Astrocyte of the spinal cord (primary cell): ENCODE results near the gene ATP8A1.

Source experiments
- DNase-seq: peaks from one replicate; pipeline ENCODE4 v3.0.0; 2011; ENCODE audit warnings: low read depth, low spot score
- H3K4me3 ChIP-seq: 2 replicates; pipeline ENCODE4 v1.5.1; 2011; ENCODE audit warnings: low read depth, mild to moderate bottlenecking, low read length, moderate library complexity
- CTCF ChIP-seq: IDR thresholded peaks from 2 replicates; pipeline ENCODE4 v1.5.1; 2012; ENCODE audit warnings: low read depth, mild to moderate bottlenecking, low read length, inconsistent platforms
- in situ Hi-C: cut with HindIII; loops from 2 replicates; pipeline ENCODE4 v1.10.0; 2017; ENCODE audit warnings: low sequenced_read_pairs

The ATP8A1 gene

GRCh38 chr4:42360256-42360669 is 296.6 kb downstream of the ATP8A1 start:
- no peak for TF ChIP-seq CTCF
- no peak for DNase-seq
- in situ Hi-C loops, result no loop called here
- no peak overlapping the region for H3K4me3 ChIP-seq

GRCh38 chr4:42359711-42360110 is 297.2 kb downstream of the ATP8A1 start:
- no peak for TF ChIP-seq CTCF
- peak; percentile 3 for DNase-seq
- in situ Hi-C loops, result no loop called here

More at GRCh38 chr4:42359711-42360110, 297.2 kb downstream of the ATP8A1 start:
- H3K4me3 ChIP-seq, result no peak overlapping the region
